PC-3 (cell line): Measurements from ENCODE around the gene CSH1. TPM values are rescaled to one million over a fixed set of nuclear protein-coding genes. Genes with fewer than 3 reads are reported as not detected.
A peak's percentile ranks its signal among the peaks of the same experiment; 100 is the strongest.

Experiments
- ATAC-seq: fragments of 200-7000 bp; cut with Tn5 transposase; 2 replicates; pipeline ENCODE4 v1.9.1; 2020; ENCODE audit warnings: mild to moderate bottlenecking, moderate library complexity
- BruUV-seq: library from RNA; stranded (reverse); fragments of 400-500 nt; replicated peaks from 2 replicates; lab custom pipeline; 2021; lab: Mats Ljungman, UMichigan
- CTCF ChIA-PET: fragments of 300-600 bp; sonication (Branson Sonifier 250); formaldehyde crosslinking; loops from one replicate; lab custom pipeline; 2022; ENCODE audit warnings: antibody characterized with exemption; lab: Charles Lee
- POLR2A ChIA-PET: fragments of 300-600 bp; sonication (Branson Sonifier 250); formaldehyde crosslinking; loops from one replicate; lab custom pipeline; 2022; ENCODE audit warnings: antibody characterized with exemption; ENCODE audit not compliant: unreplicated experiment; lab: Charles Lee
- DNase-seq: peaks from one replicate; pipeline ENCODE4 v3.0.0-alpha.2; 2015
- H2AFZ ChIP-seq: fragments of 300-600 bp; sonication (generic); 2 replicates; pipeline ENCODE4 v1.6.0; 2016; ENCODE audit warnings: antibody characterized with exemption, low read length
- H3F3A ChIP-seq: fragments of 300-600 bp; sonication (generic); one replicate; pipeline ENCODE4 v1.6.0; 2017; ENCODE audit warnings: antibody characterized with exemption, low read length, control low read depth, mild to moderate bottlenecking; ENCODE audit not compliant: unreplicated experiment
- H3K27ac ChIP-seq: fragments of 300-600 bp; sonication (generic); 2 replicates; pipeline ENCODE4 v1.5.1; 2016; ENCODE audit warnings: mild to moderate bottlenecking, low read length
- H3K27me3 ChIP-seq: fragments of 300-600 bp; sonication (generic); 2 replicates; pipeline ENCODE4 v1.6.1; 2016; ENCODE audit warnings: low read length, mixed read lengths
- H3K36me3 ChIP-seq: fragments of 300-600 bp; sonication (generic); 2 replicates; pipeline ENCODE4 v1.6.1; 2016; ENCODE audit warnings: low read depth, mixed run types, low read length, mixed read lengths
- H3K4me1 ChIP-seq: fragments of 300-600 bp; sonication (generic); 2 replicates; pipeline ENCODE4 v1.5.1; 2016; ENCODE audit warnings: low read length; ENCODE audit not compliant: insufficient read depth
- H3K4me2 ChIP-seq: fragments of 300-600 bp; sonication (generic); 2 replicates; pipeline ENCODE4 v1.6.0; 2016; ENCODE audit warnings: low read length
- H3K4me3 ChIP-seq: fragments of 300-600 bp; sonication (generic); 2 replicates; pipeline ENCODE4 v1.5.1; 2016; ENCODE audit warnings: mild to moderate bottlenecking, low read length, mixed read lengths
- H3K79me2 ChIP-seq: fragments of 300-600 bp; sonication (generic); 2 replicates; pipeline ENCODE4 v1.6.1; 2017; ENCODE audit warnings: low read length, mixed read lengths
- H3K9ac ChIP-seq: fragments of 300-600 bp; sonication (generic); 2 replicates; pipeline ENCODE4 v1.6.0; 2016; ENCODE audit warnings: mild to moderate bottlenecking, low read length
- H3K9me2 ChIP-seq: fragments of 300-600 bp; sonication (generic); replicated peaks from 2 replicates; pipeline ENCODE4 v1.6.1; 2016; ENCODE audit warnings: mixed run types, low read length, mixed read lengths
- H3K9me3 ChIP-seq: fragments of 300-600 bp; sonication (generic); 2 replicates; pipeline ENCODE4 v1.6.1; 2016; ENCODE audit warnings: low read length, mixed read lengths
- H4K20me1 ChIP-seq: fragments of 300-600 bp; sonication (generic); 2 replicates; pipeline ENCODE4 v1.6.1; 2016; ENCODE audit warnings: low read length, mixed read lengths
- EZH2 ChIP-seq: fragments of 300-600 bp; sonication (generic); IDR thresholded peaks from one replicate; pipeline ENCODE4 v1.6.1; 2017; ENCODE audit warnings: antibody characterized with exemption, mild to moderate bottlenecking, low read length; ENCODE audit not compliant: unreplicated experiment
- EZH2phosphoT487 ChIP-seq: fragments of 300-600 bp; sonication (generic); IDR thresholded peaks from 2 replicates; pipeline ENCODE4 v1.6.1; 2018; ENCODE audit warnings: mild to moderate bottlenecking, antibody characterized with exemption, low read length, borderline replicate concordance
- intact Hi-C: fragments of 100-400 bp; cut with micrococcal nuclease; formaldehyde crosslinking; loops from 2 replicates; pipeline ENCODE4 v1.9.0; 2023
- total RNA-seq: library from RNA; depleted of rRNA; stranded (reverse); fragments of >200 nt; gene quantifications from 2 replicates; pipeline ENCODE4 v1.2.3, GENCODE V29; 2014
- TF ChIP-seq, protein P1 (sequence below): fragments of 300-600 bp; sonication (generic); conservative IDR thresholded peaks from 2 replicates; pipeline ENCODE4 v1.5.1; 2017; ENCODE audit warnings: antibody characterized with exemption, low read depth, mild to moderate bottlenecking, low read length

The CSH1 gene
- total RNA-seq, 1 experiment from 2014 or later, result not detected

DNA sequence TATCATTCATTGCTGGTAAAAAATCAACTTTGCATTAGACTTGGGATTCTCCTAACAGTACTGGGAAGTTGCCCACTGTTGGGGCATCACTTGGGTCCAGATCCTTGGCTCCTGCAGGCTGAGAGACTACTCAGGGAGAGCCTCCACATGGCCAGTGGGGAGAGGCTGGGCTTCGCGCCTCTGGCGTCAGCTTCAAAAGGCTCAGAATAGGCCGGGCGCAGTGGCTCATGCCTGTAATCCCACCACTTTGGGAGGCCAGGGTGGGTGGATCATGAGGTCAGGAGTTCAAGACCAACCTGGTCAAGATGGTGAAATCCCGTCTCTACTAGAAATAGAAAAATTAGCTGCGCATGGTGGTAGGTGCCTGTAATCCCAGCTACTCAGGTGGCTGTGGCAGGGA, 18.1 kb upstream of the CSH1 start:
- POLR2A ChIA-PET, result no interaction called here
- Histone ChIP-seq H3K9me3 (no peaks in the 10 kb centered on the region), H3K9me2 (no peaks in the 10 kb centered on the region), H2AFZ (no peak overlapping the region), H3K79me2 (no peaks in the 10 kb centered on the region), H3K27me3 (peaks cover 14% of the 10 kb centered on the region; the same call in 1 of the 2 replicates), H4K20me1 (no peaks in the 10 kb centered on the region), H3K27ac (no peak overlapping the region), H3K36me3 (no peaks in the 10 kb centered on the region), H3F3A (no peaks in the 10 kb centered on the region), H3K4me3 (no peak overlapping the region), H3K9ac (no peak overlapping the region), H3K4me1 (no peaks in the 10 kb centered on the region), H3K4me2 (no peak overlapping the region)
- intact Hi-C loops, result loop anchor here (10.0 kb wide), 1 partner anchor 370 kb away; no protein-coding TSS in a partner anchor
- CTCF ChIA-PET, result no interaction called here
- BruUV-seq, result no TSS peak
- TF ChIP-seq EZH2phosphoT487, result no peak
- no peak for TF ChIP-seq EZH2
- TF ChIP-seq, protein P1, sequence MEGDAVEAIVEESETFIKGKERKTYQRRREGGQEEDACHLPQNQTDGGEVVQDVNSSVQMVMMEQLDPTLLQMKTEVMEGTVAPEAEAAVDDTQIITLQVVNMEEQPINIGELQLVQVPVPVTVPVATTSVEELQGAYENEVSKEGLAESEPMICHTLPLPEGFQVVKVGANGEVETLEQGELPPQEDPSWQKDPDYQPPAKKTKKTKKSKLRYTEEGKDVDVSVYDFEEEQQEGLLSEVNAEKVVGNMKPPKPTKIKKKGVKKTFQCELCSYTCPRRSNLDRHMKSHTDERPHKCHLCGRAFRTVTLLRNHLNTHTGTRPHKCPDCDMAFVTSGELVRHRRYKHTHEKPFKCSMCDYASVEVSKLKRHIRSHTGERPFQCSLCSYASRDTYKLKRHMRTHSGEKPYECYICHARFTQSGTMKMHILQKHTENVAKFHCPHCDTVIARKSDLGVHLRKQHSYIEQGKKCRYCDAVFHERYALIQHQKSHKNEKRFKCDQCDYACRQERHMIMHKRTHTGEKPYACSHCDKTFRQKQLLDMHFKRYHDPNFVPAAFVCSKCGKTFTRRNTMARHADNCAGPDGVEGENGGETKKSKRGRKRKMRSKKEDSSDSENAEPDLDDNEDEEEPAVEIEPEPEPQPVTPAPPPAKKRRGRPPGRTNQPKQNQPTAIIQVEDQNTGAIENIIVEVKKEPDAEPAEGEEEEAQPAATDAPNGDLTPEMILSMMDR, result no peak
- ATAC-seq, result no peak
- no peak for DNase-seq

DNA sequence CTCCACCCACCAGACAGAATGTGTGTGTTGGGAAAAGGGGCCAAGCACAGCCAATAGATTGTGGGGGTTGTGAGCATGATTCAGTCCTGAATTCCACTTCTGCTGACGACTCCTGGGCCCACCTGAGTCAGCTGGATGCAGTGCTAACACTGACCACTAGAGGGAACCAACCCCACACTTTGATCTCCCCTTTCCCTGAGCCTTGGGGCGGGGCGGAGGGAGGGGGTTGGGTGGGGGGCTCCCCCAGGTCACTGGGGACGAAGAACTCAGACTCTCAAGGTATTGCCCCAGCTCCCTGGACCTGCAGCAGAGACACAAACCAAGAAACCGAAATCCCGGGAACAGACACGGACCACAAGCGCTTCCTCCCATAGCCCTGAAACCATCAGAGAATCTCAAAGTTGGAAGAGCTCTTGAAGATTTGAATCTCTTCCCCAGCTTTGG, 15.3 kb upstream of the CSH1 start:
- Histone ChIP-seq H3K4me2 (no peak overlapping the region), H3K9me3 (no peaks in the 10 kb centered on the region), H4K20me1 (no peaks in the 10 kb centered on the region), H3K4me3 (no peak overlapping the region), H3K9me2 (no peaks in the 10 kb centered on the region), H3K36me3 (no peaks in the 10 kb centered on the region), H3K27ac (no peak overlapping the region), H2AFZ (no peak overlapping the region), H3K79me2 (no peaks in the 10 kb centered on the region), H3F3A (no peaks in the 10 kb centered on the region), H3K9ac (no peak overlapping the region), H3K27me3 (peaks cover 16% of the 10 kb centered on the region), H3K4me1 (no peaks in the 10 kb centered on the region)
- TF ChIP-seq EZH2phosphoT487, result no peak
- TF ChIP-seq, protein P1, result peak; percentile 60
- no TSS peak for BruUV-seq
- ATAC-seq (peak; percentile 60), DNase-seq (peak; percentile 71)
- intact Hi-C loops, result loop anchor here (10.0 kb wide), 1 partner anchor 373 kb away; no protein-coding TSS in a partner anchor
- CTCF ChIA-PET, result interaction anchor here (0.6 to 1.4 kb wide), 3 partner anchors 68 to 222 kb away, joined by 3 to 8 read pairs (median 4); no protein-coding TSS in a partner anchor
- POLR2A ChIA-PET, result interaction anchor here (0.6 kb wide), 1 partner anchor 338 kb away, joined by 3 read pairs; no protein-coding TSS in a partner anchor

DNA sequence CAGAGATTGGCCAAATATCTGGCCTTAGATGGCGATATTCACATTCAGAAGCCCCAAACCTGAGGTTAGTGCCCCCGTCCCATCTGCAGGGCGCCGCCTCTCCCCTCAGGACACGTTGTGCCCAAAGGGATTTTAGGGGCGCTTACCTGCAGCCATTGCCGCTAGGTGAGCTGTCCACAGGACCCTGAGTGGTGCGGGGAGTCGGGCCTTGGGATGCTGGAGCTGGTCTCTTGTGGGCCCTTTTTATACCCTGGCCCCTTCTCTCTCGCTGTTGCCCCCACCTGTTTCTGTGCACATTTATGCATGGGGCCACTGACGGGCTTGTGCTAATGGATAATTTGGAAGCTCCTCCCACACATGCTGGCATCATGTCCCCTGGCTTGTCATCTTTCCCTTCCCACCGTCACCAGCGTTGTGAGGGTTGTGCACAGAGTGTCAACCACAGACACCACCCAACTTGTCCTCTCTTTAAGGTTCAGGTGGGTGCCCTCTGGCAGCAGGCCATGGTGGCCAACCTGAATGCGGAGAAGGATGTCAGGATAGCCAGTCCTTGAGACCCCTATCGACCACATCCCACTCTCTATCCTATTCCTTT, 14.8 kb upstream of the CSH1 start, which contains the start of gene CSHL1:
Gene CSHL1, minus strand, starts transcription at position 218 of the 595 bp plus-strand sequence. Its CDS starts 62 bp downstream, at position 156.
- TF ChIP-seq EZH2phosphoT487, result no peak
- TF ChIP-seq EZH2, result no peak
- TF ChIP-seq, protein P1, result no peak
- DNase-seq, result no peak
- no peaks in the 10 kb centered on the region for H3K4me1 ChIP-seq
- BruUV-seq, result no TSS peak
- H2AFZ ChIP-seq, result no peak within 1 kb of the TSS
- CTCF ChIA-PET, result interaction anchor here (0.6 to 1.4 kb wide), 3 partner anchors 69 to 223 kb away, joined by 3 to 8 read pairs (median 4); no protein-coding TSS in a partner anchor
- peaks cover 16% of the 10 kb centered on the region for H3K27me3 ChIP-seq
- no peak for ATAC-seq
- no peak within 1 kb of the TSS for H3K9ac ChIP-seq
- H3F3A ChIP-seq, result no peaks in the 10 kb centered on the region
- no peaks in the 10 kb centered on the region for H4K20me1 ChIP-seq
- intact Hi-C loops, result loop anchor here (10.0 kb wide), 1 partner anchor 374 kb away; no protein-coding TSS in a partner anchor
- H3K4me3 ChIP-seq, result no peak within 1 kb of the TSS
- no peaks in the 10 kb centered on the region for H3K9me3 ChIP-seq
- POLR2A ChIA-PET, result no interaction called here
- H3K79me2 ChIP-seq, result no peaks in the 10 kb centered on the region
- H3K4me2 ChIP-seq, result no peak within 1 kb of the TSS
- H3K36me3 ChIP-seq, result no peaks in the 10 kb centered on the region
- H3K27ac ChIP-seq, result no peak within 1 kb of the TSS
- H3K9me2 ChIP-seq, result no peaks in the 10 kb centered on the region
